Colonic mucosa (tissue), 4 donors: ENCODE results near the gene INHBB. TPM values are rescaled to one million over a fixed set of nuclear protein-coding genes. Genes with fewer than 3 reads are reported as not detected.

Experiments
- DNase-seq: peaks from one replicate; pipeline ENCODE4 v3.0.0-alpha.2; 2020
- H3K27ac ChIP-seq: fragments of 200-600 bp; one replicate; pipeline ENCODE4 v1.8.0; 2021
- H3K27me3 ChIP-seq: fragments of 200-600 bp; one replicate; pipeline ENCODE4 v1.8.0; 2021
- H3K36me3 ChIP-seq: fragments of 200-600 bp; one replicate; pipeline ENCODE4 v1.8.0; 2021
- H3K4me1 ChIP-seq: fragments of 200-600 bp; one replicate; pipeline ENCODE4 v1.8.0; 2021; ENCODE audit warnings: mild to moderate bottlenecking
- H3K4me3 ChIP-seq: fragments of 200-600 bp; one replicate; pipeline ENCODE4 v1.8.0; 2021
- H3K9ac ChIP-seq, 2 donors: one replicate each; pipeline ENCODE4 v1.7.0; 2013; ENCODE audit warnings: control low read depth in 2 of 2, low read depth in 2 of 2, low read length in 2 of 2
- H3K9me3 ChIP-seq: fragments of 200-600 bp; one replicate; pipeline ENCODE4 v1.8.0; 2021
- CTCF ChIP-seq: fragments of 200-600 bp; IDR thresholded peaks from one replicate; pipeline ENCODE4 v1.8.0; 2022; ENCODE audit warnings: antibody characterized with exemption, mild to moderate bottlenecking
- intact Hi-C: fragments of 100-400 bp; cut with DNase I; formaldehyde crosslinking; loops from one replicate; pipeline ENCODE4 v1.14.1; 2022
- total RNA-seq, 2 donors: library from RNA; stranded (reverse); fragmentation: NEBNext Ultra II Directional in 1 of 2; extraction: Animal tissue kit (Norgen Biotek cat#: 25700) in 1 of 2; gene quantifications; one replicate each; pipeline ENCODE4 v1.2.1, GENCODE V29; 2021
- donor health status: healthy.
- donor health status: DM: no; HTN: no; CAD: no.
- donor health status: DM: no; HTN: no; CAD: no.

INHBB gene
- 1 to 10 TPM in 1 of 2 donors, under 1 TPM in 1; 0.30 to 3.1 TPM for total RNA-seq

GRCh38 chr2:120346026-120346666 is at the start of gene INHBB:
INHBB (plus strand) TSS chr2:120346136; CDS start chr2:120346189, 53 bp downstream.
- no peak for DNase-seq
- H3K4me1 ChIP-seq, result peaks cover 12% of the 10 kb centered on the region
- H3K9me3 ChIP-seq, result no peaks in the 10 kb centered on the region
- TF ChIP-seq CTCF, result no peak
- H3K4me3 ChIP-seq, result peak within 1 kb of the TSS; percentile 46
- intact Hi-C loops, result loop anchor here (10.0 kb wide), 1 partner anchor 209 kb away; no protein-coding TSS in a partner anchor
- H3K27ac ChIP-seq, result no peak within 1 kb of the TSS
- no peaks in the 10 kb centered on the region for H3K36me3 ChIP-seq
- H3K9ac ChIP-seq, result peak within 1 kb of the TSS in 1 of 2 donors; percentile 35
- H3K27me3 ChIP-seq, result peaks cover 70% of the 10 kb centered on the region

- no peaks in the 10 kb centered on the region for H3K4me1 ChIP-seq
- H3K9me3 ChIP-seq, result no peaks in the 10 kb centered on the region
- no peak for DNase-seq
- no peak overlapping the region for H3K27ac ChIP-seq
- peaks cover 6% of the 10 kb centered on the region for H3K36me3 ChIP-seq
- H3K9ac ChIP-seq, result no peak overlapping the region
- H3K4me3 ChIP-seq, result no peak overlapping the region
- no peaks in the 10 kb centered on the region for H3K27me3 ChIP-seq
- no peak for TF ChIP-seq CTCF
- intact Hi-C loops, result no loop called here
These were observed 47.6 kb upstream of the INHBB start for GRCh38 chr2:120298173-120298835.

- Histone ChIP-seq H3K27ac (no peak overlapping the region), H3K4me3 (no peak overlapping the region), H3K4me1 (no peaks in the 10 kb centered on the region), H3K9me3 (no peaks in the 10 kb centered on the region), H3K27me3 (no peaks in the 10 kb centered on the region), H3K9ac (no peak overlapping the region), H3K36me3 (no peaks in the 10 kb centered on the region)
- no peak for DNase-seq
- intact Hi-C loops, result no loop called here
- no peak for TF ChIP-seq CTCF
These were observed 46.9 kb upstream of the INHBB start for GRCh38 chr2:120299004-120299403.

GRCh38 chr2:120299561-120299960 is 46.4 kb upstream of the INHBB start:
- DNase-seq, result no peak

GRCh38 chr2:120300385-120300784 is 45.6 kb upstream of the INHBB start:
- H3K27me3 ChIP-seq, result no peaks in the 10 kb centered on the region
- no peak overlapping the region for H3K9ac ChIP-seq
- no peak for DNase-seq
- no peaks in the 10 kb centered on the region for H3K4me1 ChIP-seq
- no peaks in the 10 kb centered on the region for H3K9me3 ChIP-seq
- H3K4me3 ChIP-seq, result no peak overlapping the region
- no peak overlapping the region for H3K27ac ChIP-seq
- H3K36me3 ChIP-seq, result no peaks in the 10 kb centered on the region
- TF ChIP-seq CTCF, result no peak
- intact Hi-C loops, result no loop called here

More at GRCh38 chr2:120299561-120299960, 46.4 kb upstream of the INHBB start:
- Histone ChIP-seq H3K4me1 (no peaks in the 10 kb centered on the region), H3K27me3 (no peaks in the 10 kb centered on the region), H3K4me3 (no peak overlapping the region), H3K9me3 (no peaks in the 10 kb centered on the region), H3K36me3 (no peaks in the 10 kb centered on the region), H3K27ac (no peak overlapping the region), H3K9ac (no peak overlapping the region)
- TF ChIP-seq CTCF, result no peak
- intact Hi-C loops, result no loop called here
